ENCODE measurements around the gene ZNF423. TPM values are rescaled to one million over a fixed set of nuclear protein-coding genes. Genes with fewer than 3 reads are reported as not detected.

The ZNF423 gene
- total and polyA plus RNA-seq, 2 experiments from 2014 or later: 0.43 to 0.49 TPM

DNA sequence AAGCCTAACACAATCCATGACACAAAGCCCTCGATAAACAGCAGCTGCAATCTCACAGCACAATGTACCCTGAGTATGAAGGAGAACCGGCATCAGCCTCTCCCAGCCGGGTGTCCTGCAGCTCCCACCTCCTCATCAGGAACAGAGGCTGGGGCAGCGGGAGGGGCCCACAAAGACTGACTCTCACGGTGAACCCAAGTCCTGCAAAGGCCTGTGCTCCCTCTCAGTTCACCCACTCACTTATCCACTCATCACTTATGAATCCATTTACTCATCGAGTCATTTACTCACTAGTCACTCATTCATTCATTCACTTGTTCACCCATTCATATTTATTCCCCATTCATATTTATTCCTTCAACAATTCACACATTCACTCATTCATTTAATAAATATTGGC, 11.6 kb downstream of the ZNF423 start:
- Histone ChIP-seq H3K27ac (no peak overlapping the region), H3K9ac (no peak overlapping the region), H3K36me3 (ENCODE audit: low read depth) (no peaks in the 10 kb centered on the region), H4K20me1 (ENCODE audit: insufficient read depth) (no peaks in the 10 kb centered on the region), H3K79me2 (ENCODE audit: insufficient read depth) (no peaks in the 10 kb centered on the region), H3F3A (ENCODE audit: insufficient read depth) (no peaks in the 10 kb centered on the region), H3K4me3 (no peak overlapping the region), H3K4me1 (ENCODE audit: insufficient read depth) (0 out of 2 replicates have a peak, but pooled peaks cover 3% of the 10 kb centered on the region), H3K9me3 (ENCODE audit: low read depth) (no peaks in the 10 kb centered on the region), H3K9me2 (ENCODE audit: insufficient read depth) (no peaks in the 10 kb centered on the region), H3K4me2 (ENCODE audit: unreplicated experiment) (no peak overlapping the region), H3K27me3 (replicated peaks; ENCODE audit: insufficient read depth) (no peaks in the 10 kb centered on the region; the same call in none of the 2 replicates), H2AFZ (no peak overlapping the region)
- 53 to 60% methylated on average over 6 of the region's 6 CpGs for WGBS, 2 experiments (ENCODE audit: low coverage in 1 of 2, low lambda C conversion rate in 2 of 2, missing lambda C conversion rate in 2 of 2)
- TF ChIP-seq EZH2 (IDR thresholded peaks at IDR 0.05; ENCODE audit: insufficient read depth, poor library complexity, severe bottlenecking): no peak
- no peak for TF ChIP-seq EZH2phosphoT487 (IDR thresholded peaks at IDR 0.05; ENCODE audit: insufficient read depth, low read depth)
- DNase-seq: peak; percentile 55
- in situ Hi-C loops (cut with MboI): no loop called here

DNA sequence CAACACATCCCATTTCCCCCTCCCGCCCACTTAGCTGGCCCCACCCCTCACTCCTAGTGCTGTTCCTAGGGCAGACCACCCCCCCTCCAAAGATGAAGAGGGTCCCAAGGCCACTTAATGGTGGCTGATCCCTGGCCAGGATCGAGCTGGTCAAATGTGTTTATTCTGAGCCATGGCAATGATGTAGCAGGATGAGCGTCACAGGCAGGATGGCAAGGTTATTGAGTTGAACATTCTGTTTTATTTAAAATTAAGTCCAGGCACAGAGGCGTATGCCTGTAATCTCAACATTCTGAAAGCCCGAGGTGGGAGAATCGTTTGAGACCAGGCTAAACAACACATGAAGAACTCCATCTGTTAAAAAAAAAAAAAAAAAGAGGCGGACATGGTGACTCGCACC, 12.2 kb downstream of the ZNF423 start:
- no peak overlapping the region for H3K9ac ChIP-seq
- TF ChIP-seq EZH2phosphoT487 (IDR thresholded peaks at IDR 0.05; ENCODE audit: insufficient read depth, low read depth) (no peak), EZH2 (IDR thresholded peaks at IDR 0.05; ENCODE audit: insufficient read depth, poor library complexity, severe bottlenecking) (no peak)
- H3K9me3 ChIP-seq (ENCODE audit: low read depth): no peaks in the 10 kb centered on the region
- H3K4me3 ChIP-seq: no peak overlapping the region
- H3F3A ChIP-seq (ENCODE audit: insufficient read depth): no peaks in the 10 kb centered on the region
- no peak overlapping the region for H3K27ac ChIP-seq
- no peak for DNase-seq
- H3K79me2 ChIP-seq (ENCODE audit: insufficient read depth): no peaks in the 10 kb centered on the region
- H3K4me1 ChIP-seq (ENCODE audit: insufficient read depth): 0 out of 2 replicates have a peak, but pooled peaks cover 3% of the 10 kb centered on the region
- WGBS, 2 experiments (ENCODE audit: low coverage in 1 of 2, low lambda C conversion rate in 2 of 2, missing lambda C conversion rate in 2 of 2): 32 to 36% methylated on average over 8 of the region's 8 CpGs
- no peaks in the 10 kb centered on the region for H3K36me3 ChIP-seq (ENCODE audit: low read depth)
- no peaks in the 10 kb centered on the region for H4K20me1 ChIP-seq (ENCODE audit: insufficient read depth)
- no peak overlapping the region for H3K4me2 ChIP-seq (ENCODE audit: unreplicated experiment)
- no peaks in the 10 kb centered on the region for H3K9me2 ChIP-seq (ENCODE audit: insufficient read depth)
- in situ Hi-C loops (cut with MboI): no loop called here
- H3K27me3 ChIP-seq (replicated peaks; ENCODE audit: insufficient read depth): no peaks in the 10 kb centered on the region; the same call in 1 of the 2 replicates
- no peak overlapping the region for H2AFZ ChIP-seq

DNA sequence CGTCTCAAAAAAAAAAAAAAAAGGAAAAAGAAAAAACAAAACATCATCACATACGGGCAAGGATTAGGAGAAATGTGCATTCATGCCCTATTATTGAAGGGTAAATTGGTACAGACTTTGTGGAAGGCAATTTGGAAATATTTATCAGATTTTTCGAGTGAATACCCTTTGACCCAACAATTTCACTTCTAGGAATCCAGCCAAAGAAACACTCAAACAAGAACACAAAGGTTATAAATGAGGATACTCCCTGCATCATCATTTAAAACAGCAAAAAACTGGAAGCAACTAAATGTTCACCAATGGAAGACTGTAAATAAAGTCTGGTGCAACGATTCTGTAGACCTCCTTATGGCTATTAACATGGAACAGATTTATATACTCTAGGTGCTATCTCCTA, 12.9 kb downstream of the ZNF423 start:
- Histone ChIP-seq H3K9me2 (ENCODE audit: insufficient read depth) (no peaks in the 10 kb centered on the region), H3K9me3 (ENCODE audit: low read depth) (no peaks in the 10 kb centered on the region), H3K4me2 (ENCODE audit: unreplicated experiment) (no peak overlapping the region), H3K27ac (no peak overlapping the region), H3K79me2 (ENCODE audit: insufficient read depth) (no peaks in the 10 kb centered on the region), H3K4me1 (ENCODE audit: insufficient read depth) (0 out of 2 replicates have a peak, but pooled peaks cover 3% of the 10 kb centered on the region), H3K4me3 (no peak overlapping the region), H3K9ac (no peak overlapping the region), H4K20me1 (ENCODE audit: insufficient read depth) (no peaks in the 10 kb centered on the region), H3K36me3 (ENCODE audit: low read depth) (no peaks in the 10 kb centered on the region), H3K27me3 (replicated peaks; ENCODE audit: insufficient read depth) (peaks cover 5% of the 10 kb centered on the region), H2AFZ (no peak overlapping the region), H3F3A (ENCODE audit: insufficient read depth) (no peaks in the 10 kb centered on the region)
- in situ Hi-C loops (cut with MboI): no loop called here
- TF ChIP-seq EZH2phosphoT487 (IDR thresholded peaks at IDR 0.05; ENCODE audit: insufficient read depth, low read depth) (no peak), EZH2 (IDR thresholded peaks at IDR 0.05; ENCODE audit: insufficient read depth, poor library complexity, severe bottlenecking) (no peak)
- WGBS, 2 experiments (ENCODE audit: low coverage in 1 of 2, low lambda C conversion rate in 2 of 2, missing lambda C conversion rate in 2 of 2): 8 to 9% methylated on average over 4 of the region's 4 CpGs
- no peak for DNase-seq

DNA sequence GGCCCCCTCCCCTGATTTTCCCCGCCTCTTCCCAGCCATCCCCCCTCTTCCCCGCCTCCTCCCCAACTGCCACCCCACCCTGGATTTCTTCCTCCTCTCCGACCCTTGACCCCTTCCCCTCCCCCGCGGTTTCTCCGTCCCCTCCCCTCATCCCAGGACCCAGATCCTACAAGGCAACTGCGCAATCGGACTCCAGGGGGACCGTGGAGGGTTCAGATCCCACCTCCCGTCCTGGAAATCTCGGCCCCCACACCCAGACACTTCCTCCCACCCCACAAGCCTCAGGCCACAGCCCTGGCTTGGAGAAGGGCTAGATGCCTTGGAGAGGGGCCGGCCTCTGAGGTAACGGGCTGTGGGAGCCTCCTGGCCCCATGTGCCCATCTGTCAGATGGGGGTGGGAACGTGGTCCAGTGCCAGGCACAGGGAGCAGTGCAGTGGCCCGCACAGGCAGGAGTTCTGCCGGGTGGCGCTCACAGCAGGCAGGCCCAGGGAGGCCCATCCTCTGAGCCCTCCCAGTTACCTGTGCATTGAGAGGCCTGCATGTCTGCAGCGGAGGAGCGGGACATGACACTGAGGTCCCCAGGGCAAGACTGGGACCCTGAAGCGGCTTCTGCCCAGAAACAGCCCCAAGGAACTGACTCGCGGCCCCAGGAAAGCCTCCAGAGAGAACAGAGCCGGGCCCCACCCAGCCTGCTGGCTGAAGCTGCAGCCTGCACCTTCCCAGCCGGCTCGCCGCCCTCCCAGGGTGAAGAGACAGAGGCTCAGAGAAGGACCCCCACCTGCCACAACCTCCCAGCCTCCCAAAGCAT, 16.7 kb downstream of the ZNF423 start:
- in situ Hi-C loops (cut with MboI): no loop called here
- WGBS, 2 experiments (ENCODE audit: low coverage in 1 of 2, low lambda C conversion rate in 2 of 2, missing lambda C conversion rate in 2 of 2): 24 to 31% methylated on average over 20 to 26 of the region's 26 CpGs
- no peaks in the 10 kb centered on the region for H3K9me3 ChIP-seq (ENCODE audit: low read depth)
- H3K27ac ChIP-seq: no peak overlapping the region
- H4K20me1 ChIP-seq (ENCODE audit: insufficient read depth): no peaks in the 10 kb centered on the region
- DNase-seq: no peak
- H3K9ac ChIP-seq: no peak overlapping the region
- H2AFZ ChIP-seq: no peak overlapping the region
- H3K79me2 ChIP-seq (ENCODE audit: insufficient read depth): no peaks in the 10 kb centered on the region
- H3F3A ChIP-seq (ENCODE audit: insufficient read depth): no peaks in the 10 kb centered on the region
- H3K27me3 ChIP-seq (replicated peaks; ENCODE audit: insufficient read depth): peaks cover 7% of the 10 kb centered on the region
- no peak overlapping the region for H3K4me3 ChIP-seq
- TF ChIP-seq EZH2phosphoT487 (IDR thresholded peaks at IDR 0.05; ENCODE audit: insufficient read depth, low read depth): no peak
- H3K4me2 ChIP-seq (ENCODE audit: unreplicated experiment): no peak overlapping the region
- H3K9me2 ChIP-seq (ENCODE audit: insufficient read depth): no peaks in the 10 kb centered on the region
- H3K36me3 ChIP-seq (ENCODE audit: low read depth): no peaks in the 10 kb centered on the region
- 0 out of 2 replicates have a peak, but pooled peaks cover 1% of the 10 kb centered on the region for H3K4me1 ChIP-seq (ENCODE audit: insufficient read depth)

Data from GM23248 (cell line).